Measurements from ENCODE around the gene IDH2. TPM values are rescaled to one million over a fixed set of nuclear protein-coding genes. Genes with fewer than 3 reads are reported as not detected.

Gene IDH2
- total RNA-seq, 6 donors from 2014 or later, result 41.5 to 72.1 (median 48.7) TPM

DNA sequence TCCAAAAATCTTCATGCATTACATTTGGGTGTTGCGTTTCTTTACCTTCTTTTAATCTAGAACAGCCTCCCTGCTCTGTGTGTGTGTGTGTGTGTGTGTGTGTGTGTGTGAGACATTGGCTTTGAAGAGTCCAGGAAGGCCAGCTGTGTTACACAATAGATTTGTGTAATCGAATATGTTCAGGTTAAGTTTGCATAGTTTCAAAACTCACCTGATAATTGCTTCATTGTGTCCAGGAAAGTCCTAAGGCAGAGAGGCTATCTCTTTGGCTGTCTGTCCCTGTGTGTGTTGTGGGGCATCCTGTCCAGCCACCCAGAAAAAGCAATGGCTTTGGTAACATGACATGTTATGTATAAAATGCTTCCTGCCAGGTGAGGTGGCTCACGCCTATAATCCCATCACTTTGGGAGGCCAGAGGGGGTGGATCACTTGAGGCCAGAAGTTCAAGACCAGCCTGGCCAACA is 63.6 kb downstream of the IDH2 start:
- Histone ChIP-seq H3K27ac (peak overlapping the region; percentile 85 to 97 (median 88)), H3K36me3 (no peaks in the 10 kb centered on the region), H3K27me3 (no peaks in the 10 kb centered on the region), H3K4me1 (peaks cover 71 to 76% (median 72%) of the 10 kb centered on the region in 4 donors), H3K4me3 (no peak overlapping the region), H3K9me3 (no peaks in the 10 kb centered on the region)
- ATAC-seq (ENCODE audit: low FRiP score in 2 of 2) (no peak), DNase-seq (peak in 1 of 2 donors; percentile 33)
- 60 to 66% methylated on average over 3 of the region's 3 CpGs for WGBS, 2 donors
- TF ChIP-seq POLR2AphosphoS5 (IDR thresholded peaks at IDR 0.05) (no peak), EP300 (IDR thresholded peaks at IDR 0.05) (peak in 1 of 4 donors; percentile 72)

DNA sequence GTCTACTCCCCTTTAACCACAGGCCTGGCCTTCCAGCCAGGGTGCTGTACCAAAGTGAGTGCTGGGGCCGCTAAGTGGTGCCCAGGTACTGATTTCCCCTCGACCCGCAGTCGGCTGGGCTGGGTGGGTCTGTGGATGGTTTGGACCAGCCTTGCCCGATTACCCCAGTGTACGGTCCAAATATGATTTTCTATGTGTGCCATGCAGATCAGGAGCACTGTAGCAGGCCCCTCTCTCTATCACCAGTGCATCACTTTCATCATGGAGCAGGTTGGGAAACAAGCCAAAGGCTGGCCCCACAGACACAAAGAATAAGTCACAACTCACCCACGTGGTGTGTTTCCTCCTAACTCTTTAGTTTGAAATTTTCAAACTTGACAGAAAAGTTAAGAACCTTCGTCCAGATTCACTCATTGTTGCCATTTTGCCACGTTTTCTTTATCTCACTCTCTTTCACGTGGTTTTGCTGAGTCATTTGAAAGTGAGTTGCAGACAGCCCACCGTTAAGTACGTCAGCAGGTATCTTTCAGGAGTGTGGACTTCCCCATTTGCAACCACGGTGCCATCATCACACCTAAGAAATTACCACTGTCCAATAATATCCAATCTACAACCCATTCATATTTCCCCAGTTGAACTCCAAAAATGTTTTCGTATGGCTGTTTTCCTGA is 64.2 kb downstream of the IDH2 start:
- DNase-seq (peak in 1 of 2 donors; percentile 34), ATAC-seq (ENCODE audit: low FRiP score in 2 of 2) (no peak)
- no peaks in the 10 kb centered on the region for H3K9me3 ChIP-seq
- TF ChIP-seq POLR2AphosphoS5 (IDR thresholded peaks at IDR 0.05) (no peak), EP300 (IDR thresholded peaks at IDR 0.05) (no peak), POLR2A (IDR thresholded peaks at IDR 0.05) (no peak)
- TF ChIP-seq, protein P1, sequence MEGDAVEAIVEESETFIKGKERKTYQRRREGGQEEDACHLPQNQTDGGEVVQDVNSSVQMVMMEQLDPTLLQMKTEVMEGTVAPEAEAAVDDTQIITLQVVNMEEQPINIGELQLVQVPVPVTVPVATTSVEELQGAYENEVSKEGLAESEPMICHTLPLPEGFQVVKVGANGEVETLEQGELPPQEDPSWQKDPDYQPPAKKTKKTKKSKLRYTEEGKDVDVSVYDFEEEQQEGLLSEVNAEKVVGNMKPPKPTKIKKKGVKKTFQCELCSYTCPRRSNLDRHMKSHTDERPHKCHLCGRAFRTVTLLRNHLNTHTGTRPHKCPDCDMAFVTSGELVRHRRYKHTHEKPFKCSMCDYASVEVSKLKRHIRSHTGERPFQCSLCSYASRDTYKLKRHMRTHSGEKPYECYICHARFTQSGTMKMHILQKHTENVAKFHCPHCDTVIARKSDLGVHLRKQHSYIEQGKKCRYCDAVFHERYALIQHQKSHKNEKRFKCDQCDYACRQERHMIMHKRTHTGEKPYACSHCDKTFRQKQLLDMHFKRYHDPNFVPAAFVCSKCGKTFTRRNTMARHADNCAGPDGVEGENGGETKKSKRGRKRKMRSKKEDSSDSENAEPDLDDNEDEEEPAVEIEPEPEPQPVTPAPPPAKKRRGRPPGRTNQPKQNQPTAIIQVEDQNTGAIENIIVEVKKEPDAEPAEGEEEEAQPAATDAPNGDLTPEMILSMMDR (IDR thresholded peaks at IDR 0.05), result no peak
- no peaks in the 10 kb centered on the region for H3K27me3 ChIP-seq
- 42 to 71% methylated on average over 8 to 14 of the region's 14 CpGs for WGBS, 2 donors
- H3K4me3 ChIP-seq, result no peak overlapping the region
- H3K27ac ChIP-seq, result peak overlapping the region; percentile 85 to 97 (median 88)
- H3K36me3 ChIP-seq, result no peaks in the 10 kb centered on the region
- peaks cover 76 to 78% (median 78%) of the 10 kb centered on the region in 4 donors for H3K4me1 ChIP-seq

DNA sequence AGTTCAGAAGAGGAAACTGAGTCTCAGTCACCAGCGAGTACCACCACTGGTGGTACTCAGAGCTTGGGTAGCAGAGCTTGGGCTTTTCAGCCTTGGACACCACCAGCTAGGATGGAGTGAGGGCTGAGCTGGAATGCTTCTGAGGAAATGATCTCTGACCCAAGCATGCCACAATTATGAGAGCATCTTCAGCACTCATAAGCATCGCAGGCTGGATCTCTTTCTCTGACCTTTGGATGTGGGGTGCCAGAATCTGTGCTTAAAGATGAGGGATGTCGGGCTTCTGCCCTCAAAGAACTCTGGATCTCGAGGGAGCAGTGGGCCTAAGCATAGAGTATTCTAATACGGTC is 64.8 kb downstream of the IDH2 start:
- Histone ChIP-seq H3K36me3 (no peaks in the 10 kb centered on the region), H3K27me3 (no peaks in the 10 kb centered on the region), H3K4me3 (no peak overlapping the region), H3K4me1 (peaks cover 79 to 84% (median 82%) of the 10 kb centered on the region in 4 donors), H3K9me3 (no peaks in the 10 kb centered on the region), H3K27ac (peak overlapping the region; percentile 85 to 97 (median 88))
- TF ChIP-seq, protein P1 (IDR thresholded peaks at IDR 0.05), result no peak
- TF ChIP-seq EP300 (IDR thresholded peaks at IDR 0.05) (no peak), POLR2A (IDR thresholded peaks at IDR 0.05) (no peak), POLR2AphosphoS5 (IDR thresholded peaks at IDR 0.05) (no peak)
- WGBS, 2 donors, result 68 to 69% methylated on average over 5 of the region's 5 CpGs
- DNase-seq (no peak), ATAC-seq (ENCODE audit: low FRiP score in 2 of 2) (no peak)

DNA sequence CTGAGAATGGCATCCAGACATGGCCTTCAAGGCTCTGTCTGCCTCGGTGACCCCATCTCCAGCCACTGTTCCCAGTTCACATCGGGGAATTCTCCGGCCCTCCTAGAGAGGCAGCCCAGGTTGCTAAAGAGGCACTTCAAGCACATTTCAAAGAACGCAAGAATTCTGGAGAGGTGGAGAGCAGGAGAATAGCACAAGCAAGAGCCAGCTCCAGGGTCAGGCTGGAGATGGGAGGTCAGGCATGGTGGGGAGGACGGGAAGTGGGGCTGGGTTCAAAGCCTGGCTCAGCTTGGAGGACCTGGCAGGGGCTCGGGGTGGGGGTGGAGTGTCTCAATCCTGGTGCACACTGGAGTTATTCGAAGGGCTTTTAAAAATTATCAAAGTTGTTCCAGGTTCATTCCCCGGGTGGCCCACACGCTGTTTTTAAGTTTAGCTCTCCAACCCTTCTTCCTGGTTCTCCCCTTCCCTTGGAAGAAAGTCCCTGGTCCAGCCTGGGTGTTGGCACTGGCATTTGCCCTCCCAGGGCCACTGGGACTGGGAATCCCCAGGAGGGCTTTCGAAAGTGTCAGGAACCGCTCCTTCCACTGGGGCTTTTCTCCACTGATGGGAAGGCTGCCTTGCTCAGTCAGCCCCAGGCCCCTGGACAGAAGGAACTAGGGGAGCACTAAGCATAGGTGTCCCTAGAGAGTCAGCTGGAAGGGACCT is 65.3 kb downstream of the IDH2 start:
- no peaks in the 10 kb centered on the region for H3K27me3 ChIP-seq
- no peaks in the 10 kb centered on the region for H3K36me3 ChIP-seq
- H3K4me1 ChIP-seq, result peaks cover 82 to 89% (median 86%) of the 10 kb centered on the region in 4 donors
- ATAC-seq (ENCODE audit: low FRiP score in 2 of 2), result peak; percentile 14 to 28
- H3K9me3 ChIP-seq, result no peaks in the 10 kb centered on the region
- no peak overlapping the region for H3K4me3 ChIP-seq
- peak overlapping the region; percentile 85 to 97 (median 88) for H3K27ac ChIP-seq
- TF ChIP-seq POLR2AphosphoS5 (IDR thresholded peaks at IDR 0.05), result peak; percentile 19 to 27
- peak in 3 of 4 donors; percentile 50 to 86 (median 53) for TF ChIP-seq EP300 (IDR thresholded peaks at IDR 0.05)
- TF ChIP-seq, protein P1 (IDR thresholded peaks at IDR 0.05), result no peak
- TF ChIP-seq POLR2A (IDR thresholded peaks at IDR 0.05), result no peak
- 43 to 46% methylated on average over 11 of the region's 11 CpGs for WGBS, 2 donors
- peak in 1 of 2 donors; percentile 81 for DNase-seq

DNA sequence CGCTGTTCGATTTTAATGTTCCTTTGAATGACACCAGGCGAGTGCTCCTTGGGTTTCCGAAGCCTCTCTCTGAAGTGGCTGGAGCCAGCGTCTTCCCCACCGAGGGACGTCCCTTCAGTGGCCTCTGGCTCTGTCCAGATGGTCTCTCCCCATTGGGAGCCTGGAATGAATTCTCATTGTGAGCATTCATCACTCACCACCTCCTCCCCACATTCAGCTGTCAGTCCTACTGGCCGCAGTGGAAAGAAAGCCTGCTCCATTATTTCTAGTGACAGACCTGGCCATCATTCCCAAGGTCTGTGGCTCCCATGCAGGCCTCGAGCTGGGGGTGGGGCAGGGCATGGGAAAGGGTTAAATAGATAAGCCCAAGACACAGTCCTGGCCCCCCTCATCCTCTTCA is 65.9 kb downstream of the IDH2 start:
- Histone ChIP-seq H3K27ac (peak overlapping the region; percentile 85 to 97 (median 88)), H3K4me3 (no peak overlapping the region), H3K9me3 (no peaks in the 10 kb centered on the region), H3K36me3 (no peaks in the 10 kb centered on the region), H3K4me1 (peaks cover 88 to 95% (median 92%) of the 10 kb centered on the region in 4 donors), H3K27me3 (no peaks in the 10 kb centered on the region)
- TF ChIP-seq EP300 (IDR thresholded peaks at IDR 0.05) (no peak), POLR2A (IDR thresholded peaks at IDR 0.05) (no peak), POLR2AphosphoS5 (IDR thresholded peaks at IDR 0.05) (no peak)
- TF ChIP-seq, protein P1 (IDR thresholded peaks at IDR 0.05), result no peak
- ATAC-seq (ENCODE audit: low FRiP score in 2 of 2) (no peak), DNase-seq (no peak)
- 59 to 71% methylated on average over 7 to 9 of the region's 9 CpGs for WGBS, 2 donors

Data from upper lobe of left lung (tissue), 6 donors.